Astrocyte (in vitro differentiated cells and primary cell): ENCODE data around the gene SLC4A3. TPM values are rescaled to one million over a fixed set of nuclear protein-coding genes. Genes with fewer than 3 reads are reported as not detected.
A peak's percentile ranks its signal among the peaks of the same experiment; 100 is the strongest.

Experiments
- DNase-seq: peaks from one replicate; pipeline ENCODE4 v3.0.0-alpha.2; 2010; ENCODE audit warnings: low read depth
- FAIRE-seq: peaks from 2 replicates; lab custom pipeline; 2011; peaks lifted over from hg19 to GRCh38; lab: Jason Lieb, UNC
- H2AFZ ChIP-seq: 2 replicates; pipeline ENCODE4 v1.6.0; 2012; ENCODE audit warnings: low read depth, low read length, inconsistent platforms
- H3K27ac ChIP-seq: 2 replicates; pipeline ENCODE4 v1.5.1; 2011; ENCODE audit warnings: low read depth, low read length, inconsistent platforms
- H3K27me3 ChIP-seq: 2 replicates; pipeline ENCODE4 v1.6.0; 2011; ENCODE audit warnings: low read length, inconsistent platforms; ENCODE audit not compliant: insufficient read depth
- H3K36me3 ChIP-seq: 2 replicates; pipeline ENCODE4 v1.5.1; 2011; ENCODE audit warnings: low read length, inconsistent platforms; ENCODE audit not compliant: insufficient read depth
- H3K4me1 ChIP-seq: 2 replicates; pipeline ENCODE4 v1.5.1; 2011; ENCODE audit warnings: low read length, inconsistent platforms; ENCODE audit not compliant: insufficient read depth
- H3K4me2 ChIP-seq: 2 replicates; pipeline ENCODE4 v1.6.0; 2012; ENCODE audit warnings: low read length, inconsistent platforms
- H3K4me3 ChIP-seq: 2 replicates; pipeline ENCODE4 v1.5.1; 2011; ENCODE audit warnings: low read depth, mild to moderate bottlenecking, low read length, inconsistent platforms; ENCODE audit not compliant: insufficient read depth
- H3K79me2 ChIP-seq: 2 replicates; pipeline ENCODE4 v1.6.0; 2012; ENCODE audit warnings: mild to moderate bottlenecking, low read length, inconsistent platforms; ENCODE audit not compliant: insufficient read depth
- H3K9ac ChIP-seq: 2 replicates; pipeline ENCODE4 v1.6.0; 2012; ENCODE audit warnings: mild to moderate bottlenecking, low read length, inconsistent platforms
- H3K9me3 ChIP-seq: 2 replicates; pipeline ENCODE4 v1.5.1; 2012; ENCODE audit warnings: low read depth, mild to moderate bottlenecking, low read length, inconsistent platforms; ENCODE audit not compliant: insufficient read depth
- H4K20me1 ChIP-seq: 2 replicates; pipeline ENCODE4 v1.6.0; 2012; ENCODE audit warnings: low read length, inconsistent platforms; ENCODE audit not compliant: insufficient read depth
- H3K27ac Mint-ChIP-seq: one replicate; pipeline ENCODE4 v1.8.0; 2021; ENCODE audit warnings: mild to moderate bottlenecking, mixed read lengths; ENCODE audit not compliant: unreplicated experiment
- H3K27me3 Mint-ChIP-seq: one replicate; pipeline ENCODE4 v1.8.0; 2021; ENCODE audit warnings: low read depth, mixed read lengths; ENCODE audit not compliant: unreplicated experiment
- H3K36me3 Mint-ChIP-seq: one replicate; pipeline ENCODE4 v1.8.0; 2021; ENCODE audit warnings: low read depth, mixed read lengths; ENCODE audit not compliant: unreplicated experiment
- H3K4me1 Mint-ChIP-seq: one replicate; pipeline ENCODE4 v1.8.0; 2021; ENCODE audit warnings: low read depth, mixed read lengths; ENCODE audit not compliant: unreplicated experiment
- H3K4me3 Mint-ChIP-seq: one replicate; pipeline ENCODE4 v1.8.0; 2021; ENCODE audit warnings: mild to moderate bottlenecking, moderate library complexity, mixed read lengths; ENCODE audit not compliant: unreplicated experiment
- H3K9me3 Mint-ChIP-seq: one replicate; pipeline ENCODE4 v1.8.0; 2021; ENCODE audit warnings: mild to moderate bottlenecking, mixed read lengths; ENCODE audit not compliant: unreplicated experiment
- CTCF ChIP-seq: IDR thresholded peaks from 2 replicates; pipeline ENCODE4 v1.5.1; 2011; ENCODE audit warnings: low read depth, mild to moderate bottlenecking, inconsistent platforms, low read length, moderate library complexity; ENCODE audit not compliant: insufficient read depth
- EZH2 ChIP-seq: IDR thresholded peaks from 2 replicates; pipeline ENCODE4 v1.6.1; 2012; ENCODE audit warnings: mild to moderate bottlenecking, low read length, inconsistent platforms; ENCODE audit not compliant: insufficient read depth
- total RNA-seq: library from RNA; stranded (reverse); gene quantifications from 2 replicates; pipeline ENCODE4 v1.2.1, GENCODE V29; 2021

SLC4A3 gene
- total RNA-seq, 1 donor from 2014 or later: 11.2 TPM

GRCh38 chr2:219593154-219593553 is 34.3 kb upstream of the SLC4A3 start:
- H3K4me3 Mint-ChIP-seq: no peak overlapping the region
- Histone ChIP-seq H3K4me3 (no peak overlapping the region), H4K20me1 (no peaks in the 10 kb centered on the region), H3K79me2 (peaks cover 1% of the 10 kb centered on the region), H3K9ac (no peak overlapping the region), H3K4me1 (peaks cover 5% of the 10 kb centered on the region), H3K4me2 (no peak overlapping the region), H3K27me3 (no peaks in the 10 kb centered on the region), H3K36me3 (no peaks in the 10 kb centered on the region), H3K9me3 (no peaks in the 10 kb centered on the region), H2AFZ (no peak overlapping the region), H3K27ac (no peak overlapping the region)
- H3K9me3 Mint-ChIP-seq: peaks cover 2% of the 10 kb centered on the region
- no peak for TF ChIP-seq CTCF
- no peak for TF ChIP-seq EZH2
- no peak for DNase-seq
- H3K4me1 Mint-ChIP-seq: peaks cover 22% of the 10 kb centered on the region
- no peak overlapping the region for H3K27ac Mint-ChIP-seq
- H3K36me3 Mint-ChIP-seq: no peaks in the 10 kb centered on the region
- H3K27me3 Mint-ChIP-seq: no peaks in the 10 kb centered on the region
- no peak for FAIRE-seq

GRCh38 chr2:219595256-219595655 is 32.2 kb upstream of the SLC4A3 start:
- no peak for TF ChIP-seq EZH2
- TF ChIP-seq CTCF: no peak
- DNase-seq: peak; percentile 5

GRCh38 chr2:219596954-219597551 is 30.4 kb upstream of the SLC4A3 start:
- peak; percentile 5 for FAIRE-seq

More at GRCh38 chr2:219595256-219595655, 32.2 kb upstream of the SLC4A3 start:
- Histone ChIP-seq H3K27ac (no peak overlapping the region), H3K4me2 (peak overlapping the region; percentile 7), H3K36me3 (no peaks in the 10 kb centered on the region), H4K20me1 (no peaks in the 10 kb centered on the region), H3K9me3 (no peaks in the 10 kb centered on the region), H2AFZ (no peak overlapping the region), H3K27me3 (no peaks in the 10 kb centered on the region), H3K9ac (no peak overlapping the region), H3K79me2 (peaks cover 8% of the 10 kb centered on the region), H3K4me3 (no peak overlapping the region), H3K4me1 (peaks cover 11% of the 10 kb centered on the region)
- FAIRE-seq: no peak
- Mint-ChIP-seq H3K4me1 (peaks cover 28% of the 10 kb centered on the region), H3K27ac (peak overlapping the region; percentile 72), H3K27me3 (no peaks in the 10 kb centered on the region), H3K36me3 (no peaks in the 10 kb centered on the region), H3K9me3 (no peaks in the 10 kb centered on the region), H3K4me3 (no peak overlapping the region)

More at GRCh38 chr2:219596954-219597551, 30.4 kb upstream of the SLC4A3 start:
- peaks cover 11% of the 10 kb centered on the region for H3K4me1 ChIP-seq
- H3K27me3 ChIP-seq: no peaks in the 10 kb centered on the region
- no peaks in the 10 kb centered on the region for H3K9me3 ChIP-seq
- H3K4me3 Mint-ChIP-seq: peak overlapping the region; percentile 96
- H3K27ac Mint-ChIP-seq: peak overlapping the region; percentile 99
- H3K27ac ChIP-seq: peak overlapping the region; percentile 84
- TF ChIP-seq EZH2 (no peak), CTCF (no peak)
- peak overlapping the region; percentile 84 for H2AFZ ChIP-seq
- H3K4me2 ChIP-seq: peak overlapping the region; percentile 95
- H3K79me2 ChIP-seq: peaks cover 8% of the 10 kb centered on the region
- H3K27me3 Mint-ChIP-seq: no peaks in the 10 kb centered on the region
- H3K9me3 Mint-ChIP-seq: no peaks in the 10 kb centered on the region
- peak overlapping the region; percentile 91 for H3K9ac ChIP-seq
- H3K36me3 ChIP-seq: peaks cover 5% of the 10 kb centered on the region
- H3K4me1 Mint-ChIP-seq: peaks cover 28% of the 10 kb centered on the region
- H3K36me3 Mint-ChIP-seq: peaks cover under 1% of the 10 kb centered on the region
- peak overlapping the region; percentile 93 for H3K4me3 ChIP-seq
- H4K20me1 ChIP-seq: no peaks in the 10 kb centered on the region
- DNase-seq: no peak
